ENCODE results near the gene CNTNAP2. TPM values are rescaled to one million over a fixed set of nuclear protein-coding genes. Genes with fewer than 3 reads are reported as not detected.

Gene CNTNAP2
- total RNA-seq, 1 experiment from 2014 or later: 64.5 TPM

- H3K27ac ChIP-seq (ENCODE audit: insufficient read length, low read depth, low read length): no peak overlapping the region
- H2BK12ac ChIP-seq (ENCODE audit: insufficient read length, low read depth, low read length): no peak overlapping the region
- H2AK5ac ChIP-seq (ENCODE audit: insufficient read length, low read length): no peak overlapping the region
- no peak overlapping the region for H3K23ac ChIP-seq (ENCODE audit: insufficient read length, low read depth, low read length)
- Mint-ChIP-seq H3K27ac (no peak overlapping the region), H3K27me3 (ENCODE audit: low read depth) (no peaks in the 10 kb centered on the region), H3K9me3 (no peaks in the 10 kb centered on the region; a peak in 1 of 5 replicates), H3K36me3 (ENCODE audit: insufficient read depth in 1 of 3, low read depth in 3 of 3) (no peaks in the 10 kb centered on the region), H3K4me1 (peaks cover 4% of the 10 kb centered on the region in 2 experiments; a peak in 3 of 4 replicates), H3K4me3 (no peak overlapping the region)
- WGBS (ENCODE audit: extremely low coverage, insufficient read length, low lambda C conversion rate): no CpG with 5 or more reads among the region's 5 CpGs
- H3T11ph ChIP-seq (ENCODE audit: low read length): no peak overlapping the region
- no peaks in the 10 kb centered on the region for H3K27me3 ChIP-seq (ENCODE audit: insufficient read depth, low read length)
- no peak for DNase-seq
- no peak overlapping the region for H3K4ac ChIP-seq (ENCODE audit: low read depth, low read length)
- no peak overlapping the region for H2BK15ac ChIP-seq (ENCODE audit: low read depth, low read length)
- TF ChIP-seq CTCF (conservative IDR thresholded peaks at IDR 0.05): no peak
- no peaks in the 10 kb centered on the region for H3K9me3 ChIP-seq (ENCODE audit: control insufficient read depth, low read depth, low read length)
- H3K23me2 ChIP-seq (ENCODE audit: insufficient read length, low read depth, low read length, poor library complexity, severe bottlenecking): no peaks in the 10 kb centered on the region
- H2BK5ac ChIP-seq (ENCODE audit: insufficient read length, low read length): no peak overlapping the region
- no peaks in the 10 kb centered on the region for H4K20me1 ChIP-seq (ENCODE audit: control insufficient read depth, insufficient read depth, insufficient read length)
- H3K4me1 ChIP-seq (ENCODE audit: insufficient read depth, low read length): no peaks in the 10 kb centered on the region
- H3K18ac ChIP-seq (ENCODE audit: insufficient read length, low read depth, low read length): no peak overlapping the region
- no peaks in the 10 kb centered on the region for H3K79me1 ChIP-seq (ENCODE audit: insufficient read depth, low read depth, low read length, poor library complexity, severe bottlenecking)
- H3K4me2 ChIP-seq (ENCODE audit: insufficient read depth, insufficient read length, low read length): no peak overlapping the region
- H3K56ac ChIP-seq (ENCODE audit: insufficient read length, low read depth, low read length): no peak overlapping the region
- no peak overlapping the region for H4K91ac ChIP-seq (ENCODE audit: insufficient read length, low read depth, low read length)
- no peak overlapping the region for H2BK120ac ChIP-seq (ENCODE audit: low read depth, low read length, poor library complexity, severe bottlenecking)
- H2AFZ ChIP-seq (ENCODE audit: low read length): no peak overlapping the region
- H2BK20ac ChIP-seq (ENCODE audit: low read depth, low read length, poor library complexity, severe bottlenecking): no peak overlapping the region
- H4K5ac ChIP-seq (ENCODE audit: insufficient read length, low read depth, low read length): no peak overlapping the region
- H4K8ac ChIP-seq (replicated peaks; ENCODE audit: insufficient read length, low read depth, low read length): no peak overlapping the region
- H3K9ac ChIP-seq (ENCODE audit: extremely low read depth, insufficient read length, low read length): no peak overlapping the region
- no peak overlapping the region for H3K14ac ChIP-seq (ENCODE audit: insufficient read depth, low read length)
- H3K79me2 ChIP-seq (ENCODE audit: insufficient read depth, low read length): no peaks in the 10 kb centered on the region
These were observed 656.9 kb downstream of the CNTNAP2 start for GRCh38 chr7:146773506-146773905.
